Keratinocyte (primary cell): Measurements from ENCODE around the gene DIP2B. TPM values are rescaled to one million over a fixed set of nuclear protein-coding genes. Genes with fewer than 3 reads are reported as not detected.

Experiments used
- DNase-seq: peaks from one replicate; pipeline ENCODE4 v3.0.0-alpha.2; 2011; ENCODE audit warnings: low read depth, missing footprints, low spot score
- FAIRE-seq: peaks from 2 replicates; lab custom pipeline; 2011; peaks lifted over from hg19 to GRCh38; lab: Jason Lieb, UNC
- H2AFZ ChIP-seq: 2 replicates; pipeline ENCODE4 v1.6.0; 2012; ENCODE audit warnings: low read length, control low read depth, inconsistent platforms; ENCODE audit not compliant: control insufficient read depth
- H3K27ac ChIP-seq: 2 replicates; pipeline ENCODE4 v1.5.1; 2011; ENCODE audit warnings: low read length; ENCODE audit not compliant: control insufficient read depth, insufficient read depth
- H3K27me3 ChIP-seq: 3 replicates; pipeline ENCODE4 v1.6.0; 2011; ENCODE audit warnings: low read length; ENCODE audit not compliant: control insufficient read depth, insufficient read depth; ENCODE audit errors: extremely low read depth
- H3K36me3 ChIP-seq, 2 experiments: 2 replicates in 1 of 2; 3 replicates in 1 of 2; pipeline ENCODE4 v1.5.1; 2011; ENCODE audit warnings: low read length in 2 of 2, mild to moderate bottlenecking in 1 of 2; ENCODE audit not compliant: control insufficient read depth in 2 of 2, insufficient read depth in 2 of 2; ENCODE audit errors: extremely low read depth in 1 of 2
- H3K4me1 ChIP-seq: 3 replicates; pipeline ENCODE4 v1.5.1; 2011; ENCODE audit warnings: low read length; ENCODE audit not compliant: control insufficient read depth, insufficient read depth; ENCODE audit errors: extremely low read depth
- H3K4me2 ChIP-seq: 3 replicates; pipeline ENCODE4 v1.6.0; 2011; ENCODE audit warnings: low read depth, low read length; ENCODE audit not compliant: control insufficient read depth, insufficient read depth; ENCODE audit errors: extremely low read depth
- H3K4me3 ChIP-seq, 3 experiments: fragments of 200-600 bp in 1 of 3; sonication (generic) in 1 of 3; 2 replicates in 2 of 3; 3 replicates in 1 of 3; pipeline ENCODE4 v1.5.1; 2011 to 2016; ENCODE audit warnings: low read length in 3 of 3, mild to moderate bottlenecking in 3 of 3, control low read depth in 2 of 3, inconsistent platforms in 1 of 3, low read depth in 1 of 3, mixed read lengths in 1 of 3, mixed run types in 1 of 3, moderate library complexity in 1 of 3; ENCODE audit not compliant: control insufficient read depth in 2 of 3, insufficient read depth in 2 of 3; ENCODE audit errors: extremely low read depth in 1 of 3
- H3K79me2 ChIP-seq: 2 replicates; pipeline ENCODE4 v1.6.0; 2012; ENCODE audit warnings: low read length; ENCODE audit not compliant: control insufficient read depth, insufficient read depth
- H3K9ac ChIP-seq: 3 replicates; pipeline ENCODE4 v1.6.0; 2011; ENCODE audit warnings: low read length; ENCODE audit not compliant: control insufficient read depth, insufficient read depth; ENCODE audit errors: extremely low read depth
- H3K9me1 ChIP-seq: 3 replicates; pipeline ENCODE4 v1.6.0; 2011; ENCODE audit warnings: low read length; ENCODE audit not compliant: control insufficient read depth, insufficient read depth; ENCODE audit errors: extremely low read depth
- H3K9me3 ChIP-seq: 2 replicates; pipeline ENCODE4 v1.5.1; 2012; ENCODE audit warnings: low read depth, low read length; ENCODE audit not compliant: control insufficient read depth
- H4K20me1 ChIP-seq: 3 replicates; pipeline ENCODE4 v1.6.0; 2011; ENCODE audit warnings: low read length; ENCODE audit not compliant: control insufficient read depth, insufficient read depth; ENCODE audit errors: extremely low read depth
- EZH2 ChIP-seq: IDR thresholded peaks from one replicate; pipeline ENCODE4 v1.6.1; 2012; ENCODE audit warnings: inconsistent platforms, mild to moderate bottlenecking, low read length, moderate library complexity
- dilution Hi-C: fragments of 300-500 bp; cut with MboI; formaldehyde crosslinking; loops from one replicate; pipeline ENCODE4 v1.7.0; 2020; ENCODE audit warnings: low sequenced_read_pairs; ENCODE audit not compliant: extremely low pct_ligation_motif_present
- polyA plus RNA-seq, 5 experiments: library from polyadenylated mRNA; depleted of rRNA in 3 of 5; stranded (reverse) in 3 of 5; stranded (forward) in 1 of 5; unstranded in 1 of 5; fragments of >200 nt; gene quantifications; 1 replicate in 1 of 5; 2 replicates in 3 of 5; 3 replicates in 1 of 5; pipeline versions ENCODE4 v1.2.1 to v1.2.3, GENCODE V29; 2011 to 2012; ENCODE audit warnings: missing spikeins in 2 of 5, low read depth in 1 of 5, low replicate concordance in 1 of 5
- TF ChIP-seq, protein P1 (sequence below), 3 experiments: IDR thresholded peaks in 1 of 3; conservative IDR thresholded peaks in 1 of 3; optimal IDR thresholded peaks in 1 of 3; 2 replicates in 2 of 3; 3 replicates in 1 of 3; pipeline versions ENCODE3 to v1.5.1; 2011; ENCODE audit warnings: low read length in 3 of 3, mild to moderate bottlenecking in 3 of 3, moderate library complexity in 2 of 3, control low read depth in 1 of 3, inconsistent platforms in 1 of 3; ENCODE audit not compliant: insufficient read depth in 2 of 3; ENCODE audit errors: extremely low read depth in 1 of 3

The DIP2B gene
- polyA plus RNA-seq, 1 donor (not counting 4 experiments of a cell fraction or from before 2014, with no cell fraction given) = 30.2 TPM

GRCh38 chr12:50784501-50784900 lies 279.7 kb downstream of the DIP2B start:
- Histone ChIP-seq H4K20me1 (no peaks in the 10 kb centered on the region), H3K79me2 (peaks cover 19% of the 10 kb centered on the region), H3K4me3 (no peak overlapping the region), H3K27me3 (no peaks in the 10 kb centered on the region), H3K4me2 (no peak overlapping the region), H3K4me1 (peaks cover 29% of the 10 kb centered on the region), H3K9me3 (no peaks in the 10 kb centered on the region), H3K9me1 (no peaks in the 10 kb centered on the region), H3K27ac (no peak overlapping the region), H3K36me3 (peaks cover 0 to 4% of the 10 kb centered on the region in 2 experiments), H2AFZ (no peak overlapping the region), H3K9ac (no peak overlapping the region)
- DNase-seq (no peak), FAIRE-seq (no peak)
- TF ChIP-seq, protein P1, sequence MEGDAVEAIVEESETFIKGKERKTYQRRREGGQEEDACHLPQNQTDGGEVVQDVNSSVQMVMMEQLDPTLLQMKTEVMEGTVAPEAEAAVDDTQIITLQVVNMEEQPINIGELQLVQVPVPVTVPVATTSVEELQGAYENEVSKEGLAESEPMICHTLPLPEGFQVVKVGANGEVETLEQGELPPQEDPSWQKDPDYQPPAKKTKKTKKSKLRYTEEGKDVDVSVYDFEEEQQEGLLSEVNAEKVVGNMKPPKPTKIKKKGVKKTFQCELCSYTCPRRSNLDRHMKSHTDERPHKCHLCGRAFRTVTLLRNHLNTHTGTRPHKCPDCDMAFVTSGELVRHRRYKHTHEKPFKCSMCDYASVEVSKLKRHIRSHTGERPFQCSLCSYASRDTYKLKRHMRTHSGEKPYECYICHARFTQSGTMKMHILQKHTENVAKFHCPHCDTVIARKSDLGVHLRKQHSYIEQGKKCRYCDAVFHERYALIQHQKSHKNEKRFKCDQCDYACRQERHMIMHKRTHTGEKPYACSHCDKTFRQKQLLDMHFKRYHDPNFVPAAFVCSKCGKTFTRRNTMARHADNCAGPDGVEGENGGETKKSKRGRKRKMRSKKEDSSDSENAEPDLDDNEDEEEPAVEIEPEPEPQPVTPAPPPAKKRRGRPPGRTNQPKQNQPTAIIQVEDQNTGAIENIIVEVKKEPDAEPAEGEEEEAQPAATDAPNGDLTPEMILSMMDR (optimal IDR thresholded peaks at IDR 0.05 in 1 of 3, IDR thresholded peaks at IDR 0.05 in 1 of 3, conservative IDR thresholded peaks at IDR 0.05 in 1 of 3; ENCODE audit: extremely low read depth in 1 of 3, insufficient read depth in 2 of 3, low read length in 3 of 3) = no peak
- TF ChIP-seq EZH2 = no peak
- dilution Hi-C loops = no loop called here

DNA sequence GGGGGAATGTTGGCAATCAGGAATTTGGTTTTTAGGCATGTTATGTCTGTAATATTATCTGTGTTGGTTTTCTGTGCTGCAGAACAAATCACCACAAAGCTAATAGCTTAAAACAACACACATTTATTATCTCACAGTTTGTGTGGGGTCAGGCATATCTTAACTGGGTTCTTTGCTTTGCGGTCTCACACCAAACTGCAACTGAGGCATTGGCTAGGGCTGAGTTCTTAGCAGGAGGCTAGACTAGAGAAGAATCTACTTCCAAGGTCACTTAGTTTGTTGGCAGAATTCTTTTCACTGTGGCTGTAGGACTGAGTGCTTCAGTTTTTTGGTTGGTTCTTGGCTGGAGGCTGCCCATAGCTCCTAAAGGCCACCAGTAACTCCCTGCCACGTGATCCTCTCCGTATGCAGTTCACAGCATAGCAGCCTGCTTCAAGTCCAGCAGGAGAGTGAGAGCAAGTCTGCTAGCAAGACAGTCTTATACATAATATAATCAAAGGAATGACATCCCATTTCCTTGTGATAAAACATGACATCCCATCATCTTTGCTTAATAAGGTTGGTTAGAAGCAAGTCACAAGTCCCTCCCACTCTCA lies 280.7 kb downstream of the DIP2B start:
- H3K9me3 ChIP-seq = no peaks in the 10 kb centered on the region
- peak overlapping the region; percentile 88 for H3K4me2 ChIP-seq
- H4K20me1 ChIP-seq = no peaks in the 10 kb centered on the region
- peaks cover 29% of the 10 kb centered on the region for H3K4me1 ChIP-seq
- H3K9ac ChIP-seq = peak overlapping the region; percentile 84
- FAIRE-seq (no peak), DNase-seq (no peak)
- H3K27me3 ChIP-seq = no peaks in the 10 kb centered on the region
- H2AFZ ChIP-seq = peak overlapping the region; percentile 25
- peaks cover 0 to 4% of the 10 kb centered on the region in 2 experiments for H3K36me3 ChIP-seq
- TF ChIP-seq, protein P1 (optimal IDR thresholded peaks at IDR 0.05 in 1 of 3, IDR thresholded peaks at IDR 0.05 in 1 of 3, conservative IDR thresholded peaks at IDR 0.05 in 1 of 3; ENCODE audit: extremely low read depth in 1 of 3, insufficient read depth in 2 of 3, low read length in 3 of 3) = no peak
- no peak for TF ChIP-seq EZH2
- H3K4me3 ChIP-seq = no peak overlapping the region
- H3K79me2 ChIP-seq = peaks cover 19% of the 10 kb centered on the region
- peak overlapping the region; percentile 99 for H3K27ac ChIP-seq
- H3K9me1 ChIP-seq = no peaks in the 10 kb centered on the region
- dilution Hi-C loops = no loop called here
